Left lobe of liver (tissue), 2 donors: Measurements from ENCODE around the gene CD300LF. TPM values are rescaled to one million over a fixed set of nuclear protein-coding genes. Genes with fewer than 3 reads are reported as not detected.
A peak's percentile ranks its signal among the peaks of the same experiment; 100 is the strongest.

Experiments used
- ATAC-seq: fragments of 200-7000 bp; cut with Tn5 transposase; one replicate; pipeline ENCODE4 v1.9.1; 2020; ENCODE audit warnings: mild to moderate bottlenecking, moderate library complexity
- DNase-seq: peaks from one replicate; pipeline ENCODE4 v3.0.0-alpha.2; 2020; ENCODE audit warnings: low spot score
- total RNA-seq: library from RNA; stranded (reverse); gene quantifications from one replicate; pipeline ENCODE4 v1.2.1, GENCODE V29; 2021
- donor health status: DM: no; HTN: no; CAD: no; lungs with moderate emphysema.
- donor health status: DM: no; HTN: yes; CAD: no.

CD300LF gene
- total RNA-seq, 1 donor from 2014 or later, result not detected

- no peak for DNase-seq
- ATAC-seq, result no peak
Observed at GRCh38 chr17:74691151-74691550, 21.6 kb downstream of the CD300LF start.

- no peak for DNase-seq
- peak; percentile 52 for ATAC-seq
Observed at GRCh38 chr17:74690409-74690825, 22.3 kb downstream of the CD300LF start.

- DNase-seq (no peak), ATAC-seq (no peak)
Observed at GRCh38 chr17:74687886-74688285, 24.8 kb downstream of the CD300LF start.

- DNase-seq (no peak), ATAC-seq (peak; percentile 82)
Observed at GRCh38 chr17:74686761-74687160, 26.0 kb downstream of the CD300LF start.

GRCh38 chr17:74682471-74683190, 30.1 kb downstream of the CD300LF start:
- no peak for DNase-seq
- ATAC-seq, result no peak

- DNase-seq (no peak), ATAC-seq (no peak)
Observed at GRCh38 chr17:74682028-74682427, 30.7 kb downstream of the CD300LF start.

GRCh38 chr17:74680941-74681340, 31.8 kb downstream of the CD300LF start:
- ATAC-seq, result no peak
- DNase-seq, result no peak

- ATAC-seq (no peak), DNase-seq (no peak)
Observed at GRCh38 chr17:74680213-74680612, 32.5 kb downstream of the CD300LF start.

GRCh38 chr17:74679374-74679773, 33.3 kb downstream of the CD300LF start:
- ATAC-seq (no peak), DNase-seq (no peak)

GRCh38 chr17:74678541-74678940, 34.2 kb downstream of the CD300LF start:
- DNase-seq (no peak), ATAC-seq (no peak)

- ATAC-seq (no peak), DNase-seq (no peak)
Observed at GRCh38 chr17:74677558-74678466, 34.9 kb downstream of the CD300LF start.

GRCh38 chr17:74671031-74671771, 41.5 kb downstream of the CD300LF start:
- ATAC-seq (peak; percentile 92), DNase-seq (peak; percentile 57)

GRCh38 chr17:74670329-74670728, 42.4 kb downstream of the CD300LF start:
- no peak for ATAC-seq

GRCh38 chr17:74663561-74663960, 49.2 kb downstream of the CD300LF start:
- ATAC-seq, result no peak
- DNase-seq, result no peak

More at GRCh38 chr17:74670329-74670728, 42.4 kb downstream of the CD300LF start:
- no peak for DNase-seq

GRCh38 chr17:74659889-74660288, 52.8 kb downstream of the CD300LF start:
- no peak for DNase-seq
- no peak for ATAC-seq

GRCh38 chr17:74658620-74659019, 54.1 kb downstream of the CD300LF start:
- ATAC-seq (no peak), DNase-seq (no peak)

GRCh38 chr17:74654742-74655141, 58.0 kb downstream of the CD300LF start:
- ATAC-seq (no peak), DNase-seq (no peak)

- no peak for DNase-seq
- ATAC-seq, result no peak
Observed at GRCh38 chr17:74652020-74652419, 60.7 kb downstream of the CD300LF start.

GRCh38 chr17:74649909-74650308, 62.8 kb downstream of the CD300LF start:
- DNase-seq, result no peak
- no peak for ATAC-seq

- DNase-seq (no peak), ATAC-seq (no peak)
Observed at GRCh38 chr17:74647871-74648672, 64.7 kb downstream of the CD300LF start.
